Measurements from ENCODE around the gene FGGY. TPM values are rescaled to one million over a fixed set of nuclear protein-coding genes. Genes with fewer than 3 reads are reported as not detected.

FGGY gene
- total RNA-seq, 2 experiments from 2014 or later, result 11.9 to 13.6 TPM

DNA sequence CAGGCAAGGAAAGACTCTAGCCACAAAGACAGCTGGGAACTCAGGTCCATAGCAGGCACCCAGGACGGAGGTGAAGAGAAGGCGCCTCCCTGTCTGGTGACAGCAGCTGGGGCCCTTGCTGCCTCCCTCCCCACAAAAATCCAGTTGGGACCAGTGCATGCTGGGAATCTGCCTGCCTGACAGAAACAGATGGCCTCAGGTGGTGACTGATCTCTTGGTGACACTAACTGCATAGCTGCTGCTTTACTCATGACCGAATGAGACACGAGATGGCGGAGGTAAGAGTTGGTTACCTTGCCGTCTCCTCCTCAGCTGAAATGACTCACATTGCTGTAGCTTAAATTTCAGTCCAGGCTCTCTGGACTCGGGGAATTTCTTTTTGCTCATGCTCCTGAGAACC is 130.3 kb downstream of the FGGY start:
- H3K4me1 Mint-ChIP-seq (ENCODE audit: low read depth), result peaks cover 5% of the 10 kb centered on the region
- H3K36me3 Mint-ChIP-seq (ENCODE audit: low read depth), result no peaks in the 10 kb centered on the region
- no peak overlapping the region for H3K27ac Mint-ChIP-seq
- CTCF ChIA-PET, result no interaction called here
- POLR2A ChIA-PET, result no interaction called here
- TF ChIP-seq, protein P1, sequence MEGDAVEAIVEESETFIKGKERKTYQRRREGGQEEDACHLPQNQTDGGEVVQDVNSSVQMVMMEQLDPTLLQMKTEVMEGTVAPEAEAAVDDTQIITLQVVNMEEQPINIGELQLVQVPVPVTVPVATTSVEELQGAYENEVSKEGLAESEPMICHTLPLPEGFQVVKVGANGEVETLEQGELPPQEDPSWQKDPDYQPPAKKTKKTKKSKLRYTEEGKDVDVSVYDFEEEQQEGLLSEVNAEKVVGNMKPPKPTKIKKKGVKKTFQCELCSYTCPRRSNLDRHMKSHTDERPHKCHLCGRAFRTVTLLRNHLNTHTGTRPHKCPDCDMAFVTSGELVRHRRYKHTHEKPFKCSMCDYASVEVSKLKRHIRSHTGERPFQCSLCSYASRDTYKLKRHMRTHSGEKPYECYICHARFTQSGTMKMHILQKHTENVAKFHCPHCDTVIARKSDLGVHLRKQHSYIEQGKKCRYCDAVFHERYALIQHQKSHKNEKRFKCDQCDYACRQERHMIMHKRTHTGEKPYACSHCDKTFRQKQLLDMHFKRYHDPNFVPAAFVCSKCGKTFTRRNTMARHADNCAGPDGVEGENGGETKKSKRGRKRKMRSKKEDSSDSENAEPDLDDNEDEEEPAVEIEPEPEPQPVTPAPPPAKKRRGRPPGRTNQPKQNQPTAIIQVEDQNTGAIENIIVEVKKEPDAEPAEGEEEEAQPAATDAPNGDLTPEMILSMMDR (IDR thresholded peaks at IDR 0.05), result no peak
- intact Hi-C loops (cut with micrococcal nuclease), result no loop called here
- ATAC-seq (no peak), DNase-seq (no peak)
- no peaks in the 10 kb centered on the region for H3K9me3 Mint-ChIP-seq
- no peak overlapping the region for H3K4me3 Mint-ChIP-seq
- no peaks in the 10 kb centered on the region for H3K27me3 Mint-ChIP-seq

DNA sequence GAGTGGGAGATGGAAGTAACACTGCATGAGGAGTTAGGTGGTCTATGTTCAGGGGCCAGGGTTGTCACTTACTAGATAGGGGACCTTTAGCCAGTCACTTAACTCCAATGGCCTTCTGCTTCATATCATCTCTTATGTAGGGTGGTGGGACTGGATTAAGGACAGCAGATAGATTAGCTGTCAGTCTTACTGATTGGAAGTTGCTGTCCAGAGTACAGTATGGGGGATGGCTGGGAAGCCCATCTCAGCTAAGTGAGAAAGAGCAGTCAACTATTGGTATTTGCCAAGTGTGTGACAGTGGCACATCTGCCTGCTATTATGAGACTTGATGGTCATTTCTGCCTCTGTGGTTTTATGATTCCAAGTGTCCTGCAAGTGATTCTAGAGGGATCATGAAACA is 130.9 kb downstream of the FGGY start:
- POLR2A ChIA-PET, result no interaction called here

DNA sequence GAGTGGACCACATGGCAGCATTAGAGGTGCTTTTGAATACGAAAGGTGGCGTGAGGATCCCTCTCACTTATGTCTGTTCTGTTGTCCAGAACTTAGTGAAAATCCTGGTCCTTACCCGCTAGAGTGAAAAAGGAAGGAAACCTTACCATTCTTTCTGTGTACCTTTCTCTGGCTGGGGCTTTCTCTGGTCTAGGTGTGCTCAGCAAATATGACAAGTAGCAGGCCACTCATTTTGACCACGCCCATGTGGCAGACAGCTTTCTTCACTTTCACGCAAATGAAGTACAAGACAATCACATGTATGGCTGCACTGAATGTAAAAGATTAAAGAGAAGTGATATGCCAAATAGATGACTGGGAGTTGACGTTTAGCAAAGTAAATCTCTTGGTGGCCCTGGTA is 131.9 kb downstream of the FGGY start:
- intact Hi-C loops (cut with micrococcal nuclease), result no loop called here
- no peaks in the 10 kb centered on the region for H3K36me3 Mint-ChIP-seq (ENCODE audit: low read depth)
- ATAC-seq (no peak), DNase-seq (no peak)
- TF ChIP-seq, protein P1 (IDR thresholded peaks at IDR 0.05), result no peak
- H3K27ac Mint-ChIP-seq, result no peak overlapping the region
- H3K9me3 Mint-ChIP-seq, result no peaks in the 10 kb centered on the region
- H3K4me3 Mint-ChIP-seq, result no peak overlapping the region
- no peaks in the 10 kb centered on the region for H3K27me3 Mint-ChIP-seq
- POLR2A ChIA-PET, result no interaction called here
- CTCF ChIA-PET, result no interaction called here
- peaks cover 19% of the 10 kb centered on the region for H3K4me1 Mint-ChIP-seq (ENCODE audit: low read depth)

More for the DNA sequence above, 130.9 kb downstream of the FGGY start:
- H3K9me3 Mint-ChIP-seq, result no peaks in the 10 kb centered on the region
- intact Hi-C loops (cut with micrococcal nuclease), result no loop called here
- H3K4me3 Mint-ChIP-seq, result no peak overlapping the region
- ATAC-seq, result no peak
- TF ChIP-seq, protein P1 (IDR thresholded peaks at IDR 0.05), result no peak
- no peaks in the 10 kb centered on the region for H3K27me3 Mint-ChIP-seq
- no peak overlapping the region for H3K27ac Mint-ChIP-seq
- CTCF ChIA-PET, result no interaction called here
- no peak for DNase-seq
- no peaks in the 10 kb centered on the region for H3K36me3 Mint-ChIP-seq (ENCODE audit: low read depth)
- H3K4me1 Mint-ChIP-seq (ENCODE audit: low read depth), result peaks cover 11% of the 10 kb centered on the region

DNA sequence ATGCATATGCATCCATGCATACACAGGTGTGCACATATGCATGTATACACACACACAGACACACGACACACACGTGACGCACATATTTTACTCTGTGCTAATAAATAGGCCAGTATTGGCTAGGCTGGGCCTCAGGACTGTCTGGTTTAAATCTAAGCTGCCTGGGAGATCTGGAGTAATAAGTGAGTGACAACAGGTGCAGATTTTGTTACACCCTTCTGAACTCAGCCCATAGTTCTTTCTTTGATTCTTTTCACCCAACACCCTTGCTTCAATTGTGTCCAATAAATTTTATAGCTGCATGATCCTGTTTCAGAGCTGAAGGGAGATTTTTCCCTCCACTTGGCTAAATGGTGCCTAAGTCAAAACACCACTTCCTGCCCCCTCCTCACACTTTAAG is 132.8 kb downstream of the FGGY start:
- ChIA-PET POLR2A (no interaction called here), CTCF (no interaction called here)
- Mint-ChIP-seq H3K4me1 (ENCODE audit: low read depth) (peaks cover 23% of the 10 kb centered on the region), H3K27me3 (no peaks in the 10 kb centered on the region), H3K4me3 (no peak overlapping the region), H3K9me3 (no peaks in the 10 kb centered on the region), H3K36me3 (ENCODE audit: low read depth) (no peaks in the 10 kb centered on the region), H3K27ac (no peak overlapping the region)
- TF ChIP-seq, protein P1 (IDR thresholded peaks at IDR 0.05), result no peak
- intact Hi-C loops (cut with micrococcal nuclease), result no loop called here
- DNase-seq, result no peak
- ATAC-seq, result no peak

DNA sequence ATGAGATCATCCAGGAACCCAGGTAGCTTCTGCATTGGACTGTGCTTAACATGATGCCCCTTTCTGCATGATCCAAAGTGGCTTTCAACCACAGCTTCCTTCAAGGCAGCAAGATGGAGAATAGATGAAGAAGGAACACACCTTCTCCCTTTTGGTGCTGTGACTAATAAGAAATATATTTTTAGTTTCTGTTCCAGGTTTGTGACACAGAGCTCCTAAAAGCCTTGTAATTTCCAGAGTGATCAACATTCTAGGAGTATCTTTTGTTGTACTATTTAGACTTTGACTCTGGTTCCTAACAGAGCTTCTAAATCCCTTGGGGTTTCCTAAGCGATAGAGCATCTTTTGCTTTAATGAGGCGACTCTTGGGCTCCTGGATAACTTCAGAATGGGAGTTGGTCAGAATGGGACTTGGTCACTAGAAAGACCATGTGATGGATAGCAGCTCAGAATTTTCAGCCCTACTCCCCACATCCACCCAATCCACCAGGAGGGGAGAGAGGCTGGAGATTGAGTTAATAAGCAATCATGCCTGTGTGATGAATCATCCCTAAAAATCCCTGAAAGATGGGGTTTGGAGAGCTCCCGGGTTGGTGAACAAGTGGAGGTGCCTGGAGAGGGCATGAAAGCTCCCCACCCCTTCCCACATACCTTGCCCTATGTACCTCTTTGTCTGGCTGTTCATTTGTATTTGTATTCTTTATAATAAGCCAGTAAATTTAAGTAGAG is 134.8 kb downstream of the FGGY start:
- ATAC-seq (no peak), DNase-seq (no peak)
- TF ChIP-seq, protein P1 (IDR thresholded peaks at IDR 0.05), result no peak
- no peaks in the 10 kb centered on the region for H3K36me3 Mint-ChIP-seq (ENCODE audit: low read depth)
- peaks cover 23% of the 10 kb centered on the region for H3K4me1 Mint-ChIP-seq (ENCODE audit: low read depth)
- CTCF ChIA-PET, result interaction anchor here (1.2 kb wide), 1 partner anchor 8 kb away, joined by 3 read pairs; no protein-coding TSS in a partner anchor
- H3K27ac Mint-ChIP-seq, result peak overlapping the region; percentile 66
- H3K4me3 Mint-ChIP-seq, result no peak overlapping the region
- POLR2A ChIA-PET, result interaction anchor here (0.8 to 1.2 kb wide), 2 partner anchors 10 to 16 kb away, joined by 3 to 5 read pairs; no protein-coding TSS in a partner anchor
- H3K9me3 Mint-ChIP-seq, result no peaks in the 10 kb centered on the region
- no peaks in the 10 kb centered on the region for H3K27me3 Mint-ChIP-seq
- intact Hi-C loops (cut with micrococcal nuclease), result no loop called here
